HepG2 (cell line): ENCODE measurements around the gene EMID1. TPM values are rescaled to one million over a fixed set of nuclear protein-coding genes. Genes with fewer than 3 reads are reported as not detected.

Experiments
- ATAC-seq: fragments of 200-7000 bp; cut with Tn5 transposase; 3 replicates; pipeline ENCODE4 v1.9.1; 2020; ENCODE audit warnings: mild to moderate bottlenecking, moderate library complexity
- BruUV-seq: library from RNA; stranded (reverse); fragments of 400-500 nt; replicated peaks from 2 replicates; lab custom pipeline; 2021; lab: Mats Ljungman, UMichigan
- CTCF ChIA-PET: fragments of 300-600 bp; formaldehyde crosslinking; extraction: SDS; loops from one replicate; lab custom pipeline; 2021; ENCODE audit warnings: low total read pairs, inconsistent platforms, low intra/inter-chr PET ratio; lab: Yijun Ruan, JAX
- POLR2A ChIA-PET: fragments of 350-600 bp; sonication (Branson Sonifier 250); formaldehyde crosslinking; loops from one replicate; lab custom pipeline; 2020; ENCODE audit warnings: antibody characterized with exemption, inconsistent platforms; lab: Yijun Ruan, JAX
- DNase-seq: peaks from one replicate; pipeline ENCODE4 v3.0.0-alpha.2; 2015; ENCODE audit warnings: low spot score
- FAIRE-seq: peaks from 3 replicates; lab custom pipeline; 2011; peaks lifted over from hg19 to GRCh38; lab: Jason Lieb, UNC
- H2AFZ ChIP-seq: one replicate; pipeline ENCODE4 v1.6.1; 2011; ENCODE audit warnings: low read length, inconsistent platforms
- H3K27ac ChIP-seq: fragments of 300-600 bp; 3 replicates; pipeline ENCODE4 v1.8.0; 2011; ENCODE audit warnings: mixed run types, mild to moderate bottlenecking, mixed read lengths, low read length, inconsistent platforms; ENCODE audit not compliant: insufficient read depth; ENCODE audit errors: extremely low read length
- H3K27me3 ChIP-seq, 2 experiments: fragments of 200-600 bp in 1 of 2; 2 replicates in 1 of 2; 3 replicates in 1 of 2; pipeline versions ENCODE4 v1.6.0 to v1.8.0; 2011; ENCODE audit warnings: low read length in 2 of 2, mild to moderate bottlenecking in 2 of 2, moderate library complexity in 2 of 2, inconsistent platforms in 1 of 2; ENCODE audit not compliant: insufficient read depth in 2 of 2, control insufficient read depth in 1 of 2
- H3K36me3 ChIP-seq, 2 experiments: fragments of 200-600 bp in 1 of 2; replicated peaks in 1 of 2; 2 replicates in 1 of 2; 3 replicates in 1 of 2; pipeline versions ENCODE4 v1.5.1 to v1.8.0; 2011; ENCODE audit warnings: low read length in 2 of 2, inconsistent platforms in 1 of 2; ENCODE audit not compliant: insufficient read depth in 2 of 2, control insufficient read depth in 1 of 2
- H3K4me1 ChIP-seq: 2 replicates; pipeline ENCODE4 v1.5.1; 2012; ENCODE audit warnings: low read length, inconsistent platforms; ENCODE audit not compliant: insufficient read depth
- H3K4me2 ChIP-seq: 2 replicates; pipeline ENCODE4 v1.6.0; 2011; ENCODE audit warnings: low read depth, low read length, inconsistent platforms
- H3K4me3 ChIP-seq, 3 experiments: fragments of 200-600 bp in 1 of 3; sonication (generic), shearing (Covaris generic) in 1 of 3; replicated peaks in 1 of 3; 2 replicates each; pipeline ENCODE4 v1.5.1; 2011 to 2016; ENCODE audit warnings: low read length in 3 of 3, inconsistent platforms in 2 of 3, low read depth in 2 of 3, mild to moderate bottlenecking in 2 of 3, control low read depth in 1 of 3, mixed read lengths in 1 of 3; ENCODE audit not compliant: insufficient read depth in 1 of 3
- H3K79me2 ChIP-seq: one replicate; pipeline ENCODE4 v1.6.1; 2011; ENCODE audit warnings: low read length, inconsistent platforms; ENCODE audit not compliant: insufficient read depth
- H3K9ac ChIP-seq: 2 replicates; pipeline ENCODE4 v1.6.0; 2011; ENCODE audit warnings: mild to moderate bottlenecking, low read depth, low read length, inconsistent platforms; ENCODE audit not compliant: insufficient read depth
- H3K9me3 ChIP-seq: 2 replicates; pipeline ENCODE4 v1.5.1; 2012; ENCODE audit warnings: mild to moderate bottlenecking, low read length
- H4K20me1 ChIP-seq: 2 replicates; pipeline ENCODE4 v1.6.0; 2011; ENCODE audit warnings: inconsistent platforms, mild to moderate bottlenecking, low read length, moderate library complexity; ENCODE audit not compliant: insufficient read depth
- AKAP8 ChIP-seq: sonication (generic); formaldehyde crosslinking; IDR thresholded peaks from 2 replicates; pipeline ENCODE4 v1.5.1; 2020; ENCODE audit warnings: mild to moderate bottlenecking, missing genetic modification reagents
- ATF1 ChIP-seq: IDR thresholded peaks from 2 replicates; pipeline ENCODE4 v1.6.1; 2016; ENCODE audit warnings: mild to moderate bottlenecking, control low read depth
- CENPT ChIP-seq: sonication (generic); formaldehyde crosslinking; IDR thresholded peaks from 2 replicates; pipeline ENCODE4 v1.8.0; 2022; ENCODE audit warnings: low read depth, mild to moderate bottlenecking, moderate library complexity, missing genetic modification reagents
- CHCHD3 ChIP-seq: sonication (generic); formaldehyde crosslinking; IDR thresholded peaks from 2 replicates; pipeline ENCODE4 v1.8.0; 2022; ENCODE audit warnings: mild to moderate bottlenecking, missing genetic modification reagents, moderate library complexity
- MEIS2 ChIP-seq: sonication (generic); formaldehyde crosslinking; IDR thresholded peaks from 2 replicates; pipeline ENCODE4 v1.9.0; 2021; ENCODE audit warnings: mild to moderate bottlenecking, missing genetic modification reagents
- MXD4 ChIP-seq: IDR thresholded peaks from 2 replicates; pipeline ENCODE4 v1.6.1; 2016; ENCODE audit warnings: mild to moderate bottlenecking, missing biosample characterization, missing genetic modification reagents
- NFKBIZ ChIP-seq: IDR thresholded peaks from 2 replicates; pipeline ENCODE4 v1.6.1; 2018; ENCODE audit warnings: missing genetic modification reagents, missing compliant biosample characterization
- ZNF510 ChIP-seq: sonication (generic); formaldehyde crosslinking; IDR thresholded peaks from 2 replicates; pipeline ENCODE4 v1.4.0; 2020; ENCODE audit warnings: low read depth, mild to moderate bottlenecking, missing genetic modification reagents
- WGBS: methylation state at CpG from one replicate; pipeline ENCODE4 v1.1.6; 2017; ENCODE audit warnings: low lambda C conversion rate; 5-methylcytosine and 5-hydroxymethylcytosine counted together
- in situ Hi-C: cut with HindIII; loops from 2 replicates; pipeline ENCODE4 v1.10.0; 2017; ENCODE audit warnings: low pct_unique_long_range_greater_than_20kb; ENCODE audit not compliant: extremely low pct_ligation_motif_present
- intact Hi-C: fragments of 100-400 bp; cut with micrococcal nuclease; formaldehyde crosslinking; loops from one replicate; pipeline ENCODE4 v1.10.0; 2022; ENCODE audit not compliant: unreplicated experiment
- polyA plus RNA-seq, 8 experiments: library from polyadenylated mRNA; depleted of rRNA in 3 of 8; stranded (reverse) in 7 of 8; unstranded in 1 of 8; fragments of >200 nt; fragmentation: Illumina TruSeq in 4 of 8; extraction: Trizol in 4 of 8; gene quantifications; 2 replicates each; pipeline versions ENCODE4 v1.2.1 to v1.2.3, GENCODE V29; 2011 to 2016; ENCODE audit warnings: low read depth in 4 of 8, missing spikeins in 1 of 8, mixed read lengths in 1 of 8; ENCODE audit not compliant: insufficient read depth in 1 of 8
- total RNA-seq, 5 experiments: library from RNA; depleted of rRNA; stranded (reverse); fragments of >200 nt; fragmentation: Illumina TruSeq; extraction: Trizol; gene quantifications; 2 replicates each; pipeline ENCODE4 v1.2.3, GENCODE V29; 2016; ENCODE audit warnings: low read depth in 1 of 5
- TF ChIP-seq, protein P1 (sequence below): sonication (generic); formaldehyde crosslinking; IDR thresholded peaks from 2 replicates; pipeline ENCODE4 v1.8.1; 2023; ENCODE audit warnings: missing genetic modification reagents, mild to moderate bottlenecking, borderline replicate concordance
- TF ChIP-seq, protein P2 (sequence below): sonication (generic); formaldehyde crosslinking; IDR thresholded peaks from 2 replicates; pipeline ENCODE4 v1.4.0; 2020; ENCODE audit warnings: missing genetic modification reagents
- TF ChIP-seq, protein P3 (sequence below): sonication (generic); formaldehyde crosslinking; IDR thresholded peaks from 2 replicates; pipeline ENCODE4 v1.5.0; 2020; ENCODE audit warnings: mild to moderate bottlenecking, missing genetic modification reagents

Gene EMID1
- total and polyA plus RNA-seq, 2 of the 13 experiments (the other 11 are each of a cell fraction or from before 2014, with no cell fraction given) = 0.45 to 0.82 TPM

DNA sequence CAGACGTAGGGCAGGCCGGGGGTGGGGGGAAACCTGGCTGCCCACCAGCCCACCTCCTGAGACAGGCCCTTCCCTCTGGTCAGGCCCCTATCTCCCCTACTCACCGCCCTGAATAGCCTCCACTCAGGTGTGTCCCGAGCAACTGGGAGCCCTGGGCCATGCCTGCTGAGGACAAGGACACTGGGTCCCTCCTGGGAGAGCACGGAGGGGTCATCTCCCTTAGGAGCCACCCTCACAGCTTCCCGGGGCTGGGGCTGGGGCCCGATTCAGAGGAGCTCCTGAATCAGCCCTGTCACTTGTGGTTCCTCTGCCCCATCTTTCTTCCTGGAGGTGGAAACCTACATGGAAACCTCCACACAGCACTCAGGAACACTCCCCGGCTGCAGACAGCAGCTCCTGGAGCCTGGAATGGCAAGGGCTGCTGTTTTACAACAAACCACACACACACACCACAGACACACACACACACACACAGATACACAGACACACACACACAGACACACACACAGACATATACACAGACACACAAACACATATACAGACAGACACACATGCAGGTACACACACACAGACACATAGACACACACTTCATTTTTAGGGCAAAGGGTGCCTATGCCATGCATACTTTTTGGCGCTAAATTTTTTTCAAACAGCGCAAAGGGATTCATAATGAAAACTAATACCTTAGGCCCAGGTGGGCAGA is 9.6 kb upstream of the EMID1 start:
- Histone ChIP-seq H3K4me2 (peak overlapping the region; percentile 37), H3K9ac (no peak overlapping the region), H3K4me3 (no peak overlapping the region; a peak in 1 of 6 replicates), H2AFZ (no peak overlapping the region), H3K4me1 (peaks cover 11% of the 10 kb centered on the region), H3K27ac (no peak overlapping the region), H3K36me3 (no peaks in the 10 kb centered on the region), H4K20me1 (no peaks in the 10 kb centered on the region), H3K9me3 (no peaks in the 10 kb centered on the region), H3K27me3 (peaks cover 0 to 18% of the 10 kb centered on the region in 2 experiments; a peak in 2 of 5 replicates), H3K79me2 (no peaks in the 10 kb centered on the region)
- DNase-seq (no peak), ATAC-seq (peak; percentile 68), FAIRE-seq (no peak)
- TF ChIP-seq NFKBIZ (CRISPR knock-in tag) = no peak
- TF ChIP-seq, protein P1, sequence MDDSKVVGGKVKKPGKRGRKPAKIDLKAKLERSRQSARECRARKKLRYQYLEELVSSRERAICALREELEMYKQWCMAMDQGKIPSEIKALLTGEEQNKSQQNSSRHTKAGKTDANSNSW = no peak
- TF ChIP-seq CHCHD3 (CRISPR knock-in tag) = no peak
- no peak for TF ChIP-seq ZNF510 (CRISPR knock-in tag)
- no peak for TF ChIP-seq MXD4
- TF ChIP-seq, protein P2, sequence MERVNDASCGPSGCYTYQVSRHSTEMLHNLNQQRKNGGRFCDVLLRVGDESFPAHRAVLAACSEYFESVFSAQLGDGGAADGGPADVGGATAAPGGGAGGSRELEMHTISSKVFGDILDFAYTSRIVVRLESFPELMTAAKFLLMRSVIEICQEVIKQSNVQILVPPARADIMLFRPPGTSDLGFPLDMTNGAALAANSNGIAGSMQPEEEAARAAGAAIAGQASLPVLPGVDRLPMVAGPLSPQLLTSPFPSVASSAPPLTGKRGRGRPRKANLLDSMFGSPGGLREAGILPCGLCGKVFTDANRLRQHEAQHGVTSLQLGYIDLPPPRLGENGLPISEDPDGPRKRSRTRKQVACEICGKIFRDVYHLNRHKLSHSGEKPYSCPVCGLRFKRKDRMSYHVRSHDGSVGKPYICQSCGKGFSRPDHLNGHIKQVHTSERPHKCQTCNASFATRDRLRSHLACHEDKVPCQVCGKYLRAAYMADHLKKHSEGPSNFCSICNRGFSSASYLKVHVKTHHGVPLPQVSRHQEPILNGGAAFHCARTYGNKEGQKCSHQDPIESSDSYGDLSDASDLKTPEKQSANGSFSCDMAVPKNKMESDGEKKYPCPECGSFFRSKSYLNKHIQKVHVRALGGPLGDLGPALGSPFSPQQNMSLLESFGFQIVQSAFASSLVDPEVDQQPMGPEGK (CRISPR knock-in tag) = no peak
- TF ChIP-seq ATF1 (CRISPR knock-in tag) = no peak
- TF ChIP-seq, protein P3, sequence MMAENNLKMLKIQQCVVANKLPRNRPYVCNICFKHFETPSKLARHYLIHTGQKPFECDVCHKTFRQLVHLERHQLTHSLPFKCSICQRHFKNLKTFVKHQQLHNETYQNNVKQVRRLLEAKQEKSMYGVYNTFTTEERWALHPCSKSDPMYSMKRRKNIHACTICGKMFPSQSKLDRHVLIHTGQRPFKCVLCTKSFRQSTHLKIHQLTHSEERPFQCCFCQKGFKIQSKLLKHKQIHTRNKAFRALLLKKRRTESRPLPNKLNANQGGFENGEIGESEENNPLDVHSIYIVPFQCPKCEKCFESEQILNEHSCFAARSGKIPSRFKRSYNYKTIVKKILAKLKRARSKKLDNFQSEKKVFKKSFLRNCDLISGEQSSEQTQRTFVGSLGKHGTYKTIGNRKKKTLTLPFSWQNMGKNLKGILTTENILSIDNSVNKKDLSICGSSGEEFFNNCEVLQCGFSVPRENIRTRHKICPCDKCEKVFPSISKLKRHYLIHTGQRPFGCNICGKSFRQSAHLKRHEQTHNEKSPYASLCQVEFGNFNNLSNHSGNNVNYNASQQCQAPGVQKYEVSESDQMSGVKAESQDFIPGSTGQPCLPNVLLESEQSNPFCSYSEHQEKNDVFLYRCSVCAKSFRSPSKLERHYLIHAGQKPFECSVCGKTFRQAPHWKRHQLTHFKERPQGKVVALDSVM (CRISPR knock-in tag) = no peak
- TF ChIP-seq CENPT (CRISPR knock-in tag) = no peak
- no peak for TF ChIP-seq MEIS2 (CRISPR knock-in tag)
- TF ChIP-seq AKAP8 (CRISPR knock-in tag) = no peak
- POLR2A ChIA-PET = interaction anchor here (0.5 kb wide), 1 partner anchor 26 kb away, joined by 3 read pairs; no protein-coding TSS in a partner anchor
- WGBS = 37% methylated on average over 9 of the region's 10 CpGs
- in situ Hi-C loops (no loop called here), intact Hi-C loops (no loop called here)
- BruUV-seq = no TSS peak
- CTCF ChIA-PET = no interaction called here
